Central memory CD4-positive, alpha-beta T cell (primary cell): ENCODE measurements around the gene GRIN2A.

Experiments
- DNase-seq: peaks from one replicate; pipeline ENCODE4 v3.0.0; 2022

Gene GRIN2A

GRCh38 chr16:9957002-9957401, 225.2 kb downstream of the GRIN2A start:
- no peak for DNase-seq

DNA sequence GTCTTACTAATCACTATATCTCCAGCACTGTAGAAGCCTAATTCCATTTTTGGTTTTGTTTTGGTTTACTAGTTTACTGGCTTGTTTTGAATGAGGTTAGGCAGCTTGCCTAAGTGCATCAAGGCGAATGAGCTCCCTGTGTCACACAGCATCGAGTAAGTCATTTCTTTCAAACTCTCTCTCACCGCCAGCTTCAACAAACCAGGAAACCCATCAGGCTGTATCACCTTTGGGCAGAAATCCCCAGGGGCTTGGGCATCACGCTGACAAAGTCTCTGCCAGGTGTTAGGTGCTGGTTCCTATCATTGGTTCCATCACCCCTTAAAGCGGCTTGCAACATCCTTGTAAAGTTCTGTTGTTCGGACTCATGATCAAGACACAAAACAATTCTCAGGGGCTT, 226.6 kb downstream of the GRIN2A start:
- no peak for DNase-seq

DNA sequence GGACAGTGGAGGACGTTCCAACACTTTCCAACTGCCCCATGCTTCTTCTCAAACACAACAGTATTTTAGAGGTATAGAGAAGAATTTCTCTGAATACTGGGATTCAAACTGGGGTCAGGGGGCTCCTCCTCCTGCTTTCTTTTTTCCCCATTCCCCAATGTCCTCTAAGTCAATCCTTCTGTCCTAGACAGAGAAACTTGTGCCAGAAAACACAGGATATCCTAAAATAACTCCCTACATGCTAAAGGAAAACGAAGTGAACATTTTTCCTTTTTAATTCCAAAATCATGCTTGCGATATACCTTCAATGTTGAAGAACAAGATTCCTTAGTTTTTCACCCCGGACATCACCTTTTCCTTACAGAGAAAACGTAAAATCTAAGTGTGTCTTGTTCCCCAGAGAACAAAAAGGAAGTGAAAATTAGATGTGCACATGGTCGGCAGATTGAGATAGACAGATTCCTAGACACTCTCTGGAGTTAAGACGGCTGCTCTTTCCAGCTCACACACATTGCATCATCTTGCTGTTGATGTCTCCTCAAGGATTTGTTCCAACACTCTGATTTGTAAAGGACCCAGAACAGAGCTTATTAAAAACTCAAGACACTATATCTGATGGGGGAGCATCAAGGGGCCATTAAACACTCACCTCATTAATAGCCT, 228.2 kb downstream of the GRIN2A start:
- no peak for DNase-seq

GRCh38 chr16:9950658-9951057, 231.6 kb downstream of the GRIN2A start:
- DNase-seq: no peak

GRCh38 chr16:9949396-9949795, 232.8 kb downstream of the GRIN2A start:
- no peak for DNase-seq

DNA sequence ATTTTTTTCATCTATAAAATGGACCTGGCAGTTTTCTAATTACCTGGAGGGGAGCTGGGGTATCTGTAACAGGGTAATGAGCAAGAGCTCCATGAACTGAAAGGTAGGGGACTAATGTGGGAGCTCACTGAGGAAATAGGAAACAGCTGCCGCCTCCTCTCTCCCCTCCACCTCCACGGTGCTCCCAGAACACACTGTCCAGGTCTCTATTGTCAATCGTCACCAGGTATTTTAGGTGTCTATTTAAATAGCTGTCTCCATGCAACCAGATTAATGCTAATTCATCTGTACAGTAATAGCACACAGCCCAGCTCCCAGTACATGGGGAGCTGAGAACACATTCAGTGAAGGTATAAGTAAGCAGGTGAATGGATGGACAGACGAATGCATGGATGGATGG, 233.3 kb downstream of the GRIN2A start:
- DNase-seq: no peak

GRCh38 chr16:9946022-9946720, 236.1 kb downstream of the GRIN2A start:
- DNase-seq: no peak

DNA sequence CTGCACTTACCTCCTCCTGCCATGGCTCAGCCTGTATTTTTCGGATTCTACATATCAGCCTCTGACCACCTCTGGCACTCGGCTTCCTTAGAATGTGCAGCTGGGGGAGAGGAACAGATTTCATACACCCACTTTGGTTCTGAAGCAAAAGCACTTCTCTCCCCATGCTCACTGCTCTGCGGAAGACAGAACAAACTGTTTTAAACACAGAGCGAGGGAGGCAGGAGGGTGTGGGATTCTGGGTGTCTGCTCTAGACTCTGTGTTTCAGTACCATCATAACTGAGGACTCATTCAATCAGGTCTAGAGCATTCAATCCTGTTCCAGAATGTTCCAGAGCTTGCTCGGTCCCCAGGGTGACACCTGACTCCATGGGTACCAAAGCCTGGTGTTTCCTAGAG, 239.1 kb downstream of the GRIN2A start:
- no peak for DNase-seq

GRCh38 chr16:9941245-9941644, 241.0 kb downstream of the GRIN2A start:
- no peak for DNase-seq

DNA sequence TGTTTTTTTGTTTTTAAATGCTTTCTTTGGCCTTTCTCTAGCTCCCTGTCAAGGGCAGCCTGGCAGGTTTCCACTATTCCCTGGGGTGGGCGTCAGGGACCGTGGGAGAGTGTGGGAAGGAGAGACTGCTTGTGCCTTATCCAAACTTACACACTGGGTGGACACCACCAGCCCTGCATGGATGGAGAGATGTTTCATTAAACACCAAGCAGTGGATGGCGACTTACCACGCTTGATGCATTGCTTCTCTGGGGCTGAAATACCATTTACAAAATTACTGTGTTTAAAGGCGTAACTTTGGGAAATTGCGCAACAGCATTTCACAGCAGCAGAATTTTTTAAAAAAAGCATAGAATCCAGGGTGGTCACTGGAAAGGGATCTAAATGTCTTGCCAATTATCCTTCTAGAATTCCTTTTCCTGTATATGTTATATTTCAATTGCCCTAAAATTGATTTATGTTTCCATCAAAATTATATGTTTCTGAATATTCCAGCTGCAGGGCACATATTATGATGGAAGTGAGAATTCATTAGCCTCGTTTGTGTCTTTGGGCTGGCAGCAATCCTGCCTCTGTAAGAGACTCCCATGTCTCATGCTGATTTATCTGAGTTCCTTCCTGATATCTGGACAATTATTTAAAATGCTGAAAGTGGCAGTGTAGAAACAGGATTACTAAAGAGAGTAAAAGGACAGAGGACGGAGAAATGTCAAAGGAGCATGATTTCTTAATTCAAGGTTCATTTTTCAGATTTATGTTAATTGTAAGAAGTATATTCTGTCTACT, 247.3 kb downstream of the GRIN2A start:
- no peak for DNase-seq

DNA sequence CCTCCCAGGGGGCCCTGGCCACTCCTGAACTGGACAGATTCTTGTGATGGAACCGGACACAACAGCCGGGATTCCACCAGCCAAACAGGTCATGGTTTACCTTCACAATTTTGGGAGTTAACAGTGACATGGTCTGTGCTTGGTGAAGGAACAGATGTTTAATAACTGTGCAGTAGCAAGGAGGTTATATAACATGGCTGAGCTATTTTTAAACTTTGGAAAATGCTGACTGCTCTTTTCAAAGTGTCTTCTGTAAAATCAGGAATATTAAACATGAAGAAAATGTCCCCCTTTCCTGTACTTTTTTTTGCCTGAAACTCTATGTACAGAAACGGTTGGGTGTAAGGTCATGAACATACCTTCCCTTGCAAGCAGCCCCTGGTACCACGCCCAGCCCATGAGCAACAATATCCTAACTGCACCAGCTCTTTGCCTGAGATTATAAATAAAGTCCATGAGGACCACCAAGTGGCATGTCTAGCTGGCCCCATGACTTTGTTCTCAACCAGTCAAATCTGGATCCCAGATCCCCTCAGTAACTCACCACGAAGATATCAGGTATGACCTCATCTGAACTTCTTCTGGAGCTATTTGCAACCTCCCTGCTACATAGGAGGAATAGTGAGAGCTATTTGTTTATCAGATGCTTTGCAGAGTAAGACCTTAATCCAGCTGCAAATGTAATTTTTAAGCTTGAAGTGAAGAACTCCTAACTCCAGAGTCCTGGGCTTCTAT, 249.1 kb downstream of the GRIN2A start:
- no peak for DNase-seq

DNA sequence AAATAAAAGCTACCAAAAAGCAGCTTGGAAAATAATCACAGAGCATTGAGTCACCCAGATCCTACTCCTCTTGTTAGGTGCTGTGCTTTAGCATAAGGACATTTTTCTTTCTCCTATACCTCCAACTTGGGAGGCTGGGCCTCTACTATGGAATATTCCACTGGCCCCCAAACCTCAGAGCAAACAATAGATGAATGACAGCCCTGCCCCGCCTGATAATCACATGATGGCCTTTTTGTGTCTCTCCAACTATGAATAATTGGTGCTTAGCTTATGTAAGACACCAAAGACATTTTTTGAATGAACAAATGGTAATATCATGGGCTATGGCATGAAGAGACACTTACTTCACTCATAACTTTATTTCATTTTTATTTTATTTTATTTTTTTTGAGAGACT, 250.2 kb downstream of the GRIN2A start:
- no peak for DNase-seq

- no peak for DNase-seq
These were observed 252.4 kb downstream of the GRIN2A start for GRCh38 chr16:9929836-9930235.

GRCh38 chr16:9929313-9929712, 252.9 kb downstream of the GRIN2A start:
- no peak for DNase-seq

GRCh38 chr16:9922441-9922840, 259.8 kb downstream of the GRIN2A start:
- DNase-seq: no peak

DNA sequence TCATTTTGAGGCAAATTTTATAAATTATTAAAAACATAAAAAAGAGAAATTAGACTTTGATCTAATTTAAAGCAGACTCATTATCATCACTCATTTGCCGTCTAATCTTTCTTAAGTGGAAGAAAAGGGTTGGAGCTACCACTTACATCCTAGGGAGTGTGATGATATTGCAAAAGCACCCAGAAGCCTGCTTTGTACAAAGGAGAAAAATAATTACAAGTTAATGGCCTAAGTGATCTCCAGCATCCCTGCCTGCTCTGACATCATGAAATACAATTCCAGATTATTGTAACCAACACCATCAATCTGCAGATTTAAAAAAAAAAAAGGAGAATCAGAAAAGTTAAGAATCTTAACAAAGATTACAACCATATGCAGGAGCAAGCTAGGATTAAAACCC, 260.2 kb downstream of the GRIN2A start:
- no peak for DNase-seq

GRCh38 chr16:9919460-9919859, 262.8 kb downstream of the GRIN2A start:
- no peak for DNase-seq

- DNase-seq: no peak
These were observed 264.5 kb downstream of the GRIN2A start for GRCh38 chr16:9917691-9918090.

DNA sequence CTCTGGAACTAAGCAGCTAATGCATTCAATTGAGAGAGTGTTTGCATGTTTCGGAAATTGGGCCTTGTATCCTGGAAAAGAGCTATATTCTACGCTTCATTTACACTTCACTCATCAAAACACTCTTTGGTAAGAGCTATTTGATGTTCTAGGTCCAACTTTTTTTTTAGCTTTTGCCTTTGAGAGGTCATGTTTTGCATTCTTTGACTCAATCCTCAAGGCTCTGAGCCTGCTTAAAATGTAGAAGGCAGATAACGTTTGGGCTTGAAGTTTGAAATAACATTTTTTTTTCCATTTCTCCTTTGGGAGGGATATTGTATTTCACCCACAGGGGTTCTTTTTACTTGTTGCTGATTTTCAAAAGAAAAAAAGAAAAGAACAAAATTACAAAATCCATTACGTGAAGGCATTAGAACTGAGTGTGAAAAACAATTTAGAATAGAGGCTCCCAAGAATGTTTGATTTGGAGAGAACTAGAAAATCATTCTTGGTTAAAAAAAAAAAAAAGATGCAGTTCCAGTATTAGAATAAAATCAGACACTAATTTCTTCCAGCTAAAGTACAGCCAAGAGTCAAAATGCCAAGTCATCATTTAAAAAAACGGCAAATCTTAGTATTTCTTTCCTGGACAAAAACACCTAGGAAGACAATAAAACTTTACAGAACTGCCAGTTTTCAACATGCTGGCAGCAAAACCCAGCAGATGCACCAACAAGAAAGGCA, 268.5 kb downstream of the GRIN2A start:
- no peak for DNase-seq

- DNase-seq: no peak
These were observed 270.2 kb downstream of the GRIN2A start for GRCh38 chr16:9911989-9912388.

GRCh38 chr16:9911231-9911630, 271.0 kb downstream of the GRIN2A start:
- no peak for DNase-seq

DNA sequence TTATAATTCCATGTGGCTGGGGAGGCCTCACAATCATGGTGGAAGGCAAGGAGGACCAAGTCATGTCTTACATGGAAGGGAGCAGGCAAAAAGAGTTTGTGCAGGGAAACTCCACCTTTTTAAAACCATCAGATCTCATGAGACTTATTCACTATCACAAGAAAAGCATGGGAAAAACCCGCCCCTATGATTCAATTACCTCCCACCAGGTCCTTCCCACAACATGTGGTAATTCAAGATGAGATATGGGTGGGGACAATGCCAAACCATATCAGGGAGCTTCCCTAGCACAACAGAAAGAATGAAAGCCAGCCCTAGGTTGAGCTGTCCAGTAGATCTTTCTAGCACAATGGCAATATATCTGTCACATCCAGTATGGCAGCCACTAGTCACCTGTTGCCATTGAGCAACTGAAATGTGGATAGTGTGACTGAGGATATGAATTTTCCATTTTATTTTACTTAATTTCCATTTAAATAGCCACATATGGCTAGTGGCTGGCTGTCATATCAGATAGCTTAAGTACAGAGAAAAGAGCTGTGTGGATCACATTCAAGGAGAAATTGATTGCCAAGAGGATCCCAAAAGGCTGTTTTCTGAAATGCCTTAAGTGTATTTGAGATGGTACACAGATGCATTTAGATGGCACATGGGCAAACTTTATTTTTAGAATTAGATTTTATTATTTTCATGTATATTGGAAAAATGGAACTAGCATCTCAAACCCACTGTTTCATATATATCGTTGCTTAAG, 273.0 kb downstream of the GRIN2A start:
- no peak for DNase-seq
